ENCODE data around the gene BCAT1. TPM values are rescaled to one million over a fixed set of nuclear protein-coding genes. Genes with fewer than 3 reads are reported as not detected.
A peak's percentile ranks its signal among the peaks of the same experiment; 100 is the strongest.
"Not testable (repeated sequence)": the region's sequence is repeated elsewhere in the genome, so short reads cannot be mapped to it uniquely, and the experiment has no call there.

Gene BCAT1
- total RNA-seq, 1 experiment from 2014 or later: 108 TPM

DNA sequence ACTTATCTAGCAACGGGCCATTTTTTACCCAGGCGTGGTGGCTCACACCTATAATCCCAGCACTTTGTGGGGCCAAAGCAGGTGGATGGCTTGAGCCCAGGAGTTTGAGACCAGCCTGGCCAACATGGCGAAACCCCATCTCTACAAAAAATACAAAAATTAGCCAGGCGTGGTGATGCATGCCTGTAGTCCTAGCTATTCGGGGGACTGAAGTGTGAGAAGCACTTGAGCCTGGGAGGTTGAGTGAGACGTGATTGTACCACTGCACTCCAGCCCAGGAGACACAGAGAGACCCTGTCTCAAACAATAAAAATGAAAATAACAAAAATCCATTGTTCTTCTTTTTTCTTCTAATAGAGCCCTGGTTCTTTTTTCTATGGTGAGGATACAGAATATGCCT, 7.5 kb upstream of the BCAT1 start:
- DNase-seq (ENCODE audit: low read depth): not testable (repeated sequence)

DNA sequence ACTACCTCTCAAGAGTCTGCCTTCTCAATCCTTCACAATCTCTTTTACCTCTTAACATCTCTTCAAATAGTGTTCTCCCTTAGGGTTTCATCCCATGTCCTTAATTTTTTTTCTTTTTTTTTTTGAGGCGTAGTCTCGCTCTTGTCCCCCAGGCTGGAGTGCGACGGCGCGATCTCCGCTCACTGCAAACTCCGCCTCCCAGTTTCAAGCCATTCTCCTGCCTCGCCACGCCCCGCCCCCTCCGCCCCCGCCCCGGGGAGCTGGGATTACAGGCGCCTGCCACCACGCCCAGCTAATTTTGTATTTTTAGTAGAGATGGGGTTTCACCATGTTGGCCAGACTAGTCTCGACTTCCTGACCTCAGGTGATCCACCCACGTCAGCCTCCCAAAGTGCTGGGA, 7.0 kb upstream of the BCAT1 start:
- peak; percentile 41 for DNase-seq (ENCODE audit: low read depth)

DNA sequence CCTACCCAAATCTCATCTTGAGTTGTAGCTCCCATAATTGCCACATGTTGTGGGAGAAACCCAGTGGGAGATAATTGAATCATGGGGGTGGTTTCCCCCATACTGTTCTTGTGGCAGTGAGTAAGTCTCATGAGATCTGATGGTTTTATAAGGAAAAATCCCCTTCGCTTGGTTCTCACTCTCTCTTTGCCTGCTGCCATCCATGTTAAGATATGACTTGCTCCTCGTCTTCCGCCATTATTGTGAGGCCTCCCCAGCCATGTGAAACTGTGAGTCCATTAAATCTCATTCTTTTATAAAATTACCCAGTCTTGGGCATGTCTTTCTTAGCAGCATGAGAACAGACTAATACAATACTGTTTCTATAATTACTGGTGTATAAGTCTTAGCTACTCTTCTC, 6.5 kb upstream of the BCAT1 start:
- no peak for DNase-seq (ENCODE audit: low read depth)

DNA sequence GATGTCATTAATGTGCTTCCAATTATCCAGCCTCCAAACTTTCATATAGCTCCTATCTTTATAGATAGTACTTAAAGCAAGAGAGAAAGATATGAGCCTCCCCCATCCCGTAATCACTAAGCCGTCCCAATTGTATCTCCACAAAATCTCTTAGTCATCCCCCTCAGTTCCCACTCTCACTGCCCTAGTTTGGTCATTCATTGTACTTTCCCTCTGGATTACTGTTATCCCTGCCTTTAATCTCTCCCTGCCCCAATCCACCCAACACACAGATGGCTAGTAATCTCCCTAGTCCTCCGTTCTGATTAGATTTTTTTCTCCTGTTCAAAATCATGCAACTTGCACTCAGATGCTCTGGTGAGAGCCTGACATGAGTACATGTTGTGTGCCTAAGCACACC, 5.4 kb upstream of the BCAT1 start:
- DNase-seq (ENCODE audit: low read depth): no peak

DNA sequence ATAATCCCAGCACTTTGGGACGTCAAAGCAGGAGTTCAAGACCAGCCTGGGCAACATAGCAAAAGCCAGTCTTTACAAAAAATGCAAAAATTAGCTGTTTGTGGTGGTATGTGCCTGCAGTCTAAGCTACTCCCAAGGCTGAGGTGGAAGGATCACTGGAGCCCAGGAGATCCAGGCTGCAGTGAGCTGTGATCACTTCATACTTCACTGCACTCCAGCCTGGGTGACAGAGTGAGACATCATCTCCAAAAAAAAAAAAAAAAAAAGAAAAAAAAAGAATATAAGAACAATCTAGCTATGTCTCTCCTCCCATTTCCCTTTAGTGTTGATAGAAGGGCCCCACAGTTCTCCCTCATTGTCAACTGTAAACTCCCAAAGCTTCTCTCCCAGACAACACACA, 3.5 kb upstream of the BCAT1 start:
- no peak for DNase-seq (ENCODE audit: low read depth)

DNA sequence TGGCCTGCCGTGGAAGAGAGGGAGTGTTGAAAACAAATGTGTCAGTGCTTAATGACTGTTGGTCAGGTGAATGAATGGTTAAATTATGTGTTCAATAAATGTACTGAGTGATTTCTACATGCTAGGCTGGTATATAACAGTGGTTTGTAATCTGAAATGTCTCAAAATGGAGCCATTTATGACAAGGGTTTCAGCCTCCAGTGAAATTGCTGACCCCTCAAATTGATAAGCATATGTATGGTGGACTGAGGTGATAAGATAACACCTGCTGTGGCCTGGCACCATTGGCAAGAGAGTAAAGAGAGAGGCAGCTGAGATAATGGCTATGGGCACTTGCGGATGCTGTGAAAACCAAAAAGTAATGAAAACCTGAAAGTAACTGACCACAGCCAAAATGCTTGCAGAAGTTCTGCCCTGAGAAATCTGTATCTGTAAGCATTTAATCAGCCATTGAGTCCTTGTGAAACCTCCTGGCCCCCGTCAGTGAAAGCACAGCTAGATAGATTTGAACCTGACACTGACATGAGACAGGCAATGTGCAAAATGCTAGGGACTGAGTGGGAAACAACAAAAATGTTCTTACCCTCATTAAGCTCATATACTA, 1.4 kb upstream of the BCAT1 start:
- DNase-seq (ENCODE audit: low read depth): no peak

DNA sequence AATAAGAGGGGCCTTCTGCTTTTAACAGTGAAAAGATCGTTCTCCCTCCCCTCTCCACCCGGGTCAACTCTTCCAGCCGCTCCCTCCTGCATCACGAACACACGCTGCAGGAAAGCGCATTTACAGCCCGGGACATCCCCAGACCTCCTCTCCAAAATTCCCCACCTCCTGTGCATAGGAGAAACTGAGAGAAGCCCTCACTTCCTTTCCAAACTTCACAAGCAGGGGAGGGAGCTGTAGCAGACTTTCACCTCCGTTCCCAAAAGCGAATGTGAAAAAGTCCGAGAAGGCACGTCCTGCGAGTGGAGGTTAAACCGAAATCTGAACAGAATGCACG, 513 bp downstream of the BCAT1 start:
- peak; percentile 58 for DNase-seq (ENCODE audit: low read depth)

DNA sequence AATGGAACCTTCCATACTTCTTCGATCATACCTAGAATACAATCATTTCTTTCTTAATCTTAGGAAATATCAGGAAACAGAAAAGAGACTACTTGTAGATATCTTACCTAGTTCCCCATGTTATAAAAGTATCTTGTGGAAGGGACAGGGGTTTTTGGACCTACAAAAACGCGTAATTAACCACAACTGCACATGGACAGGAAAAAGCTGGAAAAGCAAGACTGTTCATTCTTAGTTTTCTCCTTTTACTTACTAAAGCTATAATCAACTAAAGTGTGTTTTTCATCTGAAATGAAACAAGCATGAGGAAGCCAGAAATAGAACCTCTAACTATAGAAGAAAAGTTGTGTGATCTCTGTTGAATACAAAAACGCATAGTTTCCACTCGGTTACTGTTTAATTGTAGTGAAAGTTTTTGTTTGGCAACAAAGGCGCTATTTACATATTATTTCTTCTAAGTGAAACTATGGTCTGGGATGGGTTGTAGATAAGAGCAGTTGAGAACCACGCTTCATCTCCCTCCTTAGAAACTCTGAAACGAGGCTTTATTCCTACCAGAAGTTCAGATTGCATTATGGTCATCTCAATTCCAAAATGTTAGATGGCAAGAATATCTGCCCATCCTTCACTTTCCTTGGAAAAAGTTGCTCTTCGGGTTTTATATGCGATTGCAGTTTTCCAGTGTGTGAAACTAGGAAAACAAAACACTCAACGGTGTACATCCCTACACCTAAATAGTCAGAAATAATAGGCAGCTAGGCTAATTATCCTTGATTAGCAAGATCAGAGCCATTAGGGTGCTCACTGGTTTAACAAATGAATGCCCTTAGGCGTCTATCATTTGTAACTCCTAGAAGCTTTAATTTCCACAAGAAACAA, 1.1 kb downstream of the BCAT1 start:
- no peak for DNase-seq (ENCODE audit: low read depth)

DNA sequence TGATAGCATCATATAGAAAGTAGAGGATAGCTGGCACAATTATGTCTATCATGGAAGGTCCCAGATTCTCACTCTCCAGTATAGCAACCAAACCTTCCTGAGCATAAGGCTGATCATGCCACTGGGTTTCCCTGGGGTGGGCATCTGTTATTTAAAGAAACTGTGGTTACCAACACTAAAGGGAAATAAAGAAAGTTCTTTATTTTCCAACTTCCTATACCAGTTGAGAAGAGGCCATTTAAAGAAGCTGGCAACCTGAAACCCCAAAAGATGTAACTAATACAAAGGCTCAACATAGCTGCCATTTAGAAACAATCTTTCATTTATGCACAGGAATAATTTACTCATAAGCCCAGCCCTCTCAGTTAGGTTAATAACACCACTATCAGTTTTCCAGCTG, 3.1 kb downstream of the BCAT1 start:
- DNase-seq (ENCODE audit: low read depth): no peak

DNA sequence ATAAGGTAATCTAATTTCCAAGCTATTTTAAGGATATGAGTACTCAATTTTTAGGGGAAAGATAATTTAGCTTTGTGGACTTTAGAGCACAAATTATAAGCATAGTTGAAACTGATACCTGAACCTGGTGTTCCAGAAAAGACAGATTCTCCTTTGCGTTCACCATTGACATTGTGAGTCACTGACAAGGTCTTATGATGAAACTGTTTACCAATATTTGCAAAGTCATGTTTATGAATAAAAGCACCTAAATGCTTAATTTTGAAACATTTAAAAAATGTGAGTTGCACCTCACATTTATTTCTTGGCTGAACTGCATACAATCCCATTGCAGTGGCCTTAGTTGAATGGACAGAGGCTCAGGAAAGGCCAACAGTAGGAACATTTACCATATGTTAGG, 3.9 kb downstream of the BCAT1 start:
- no peak for DNase-seq (ENCODE audit: low read depth)

DNA sequence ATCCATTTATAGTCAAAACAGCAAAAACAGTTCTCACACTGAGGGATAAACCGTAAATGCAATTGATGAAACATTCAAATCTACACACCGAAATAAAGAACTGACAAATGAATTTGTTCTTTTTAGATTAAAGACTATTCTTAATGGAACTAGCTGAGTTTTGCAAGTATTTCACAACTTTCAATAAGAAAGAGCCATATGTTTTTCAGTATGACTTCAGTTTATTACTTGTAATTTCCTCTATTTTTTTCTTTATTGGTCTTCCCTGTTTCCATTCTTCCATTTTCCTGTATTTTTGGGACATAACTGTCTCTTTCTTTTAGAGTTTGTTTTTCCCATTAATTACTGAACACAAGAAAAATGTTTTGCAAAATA, 4.3 kb downstream of the BCAT1 start:
- DNase-seq (ENCODE audit: low read depth): no peak

DNA sequence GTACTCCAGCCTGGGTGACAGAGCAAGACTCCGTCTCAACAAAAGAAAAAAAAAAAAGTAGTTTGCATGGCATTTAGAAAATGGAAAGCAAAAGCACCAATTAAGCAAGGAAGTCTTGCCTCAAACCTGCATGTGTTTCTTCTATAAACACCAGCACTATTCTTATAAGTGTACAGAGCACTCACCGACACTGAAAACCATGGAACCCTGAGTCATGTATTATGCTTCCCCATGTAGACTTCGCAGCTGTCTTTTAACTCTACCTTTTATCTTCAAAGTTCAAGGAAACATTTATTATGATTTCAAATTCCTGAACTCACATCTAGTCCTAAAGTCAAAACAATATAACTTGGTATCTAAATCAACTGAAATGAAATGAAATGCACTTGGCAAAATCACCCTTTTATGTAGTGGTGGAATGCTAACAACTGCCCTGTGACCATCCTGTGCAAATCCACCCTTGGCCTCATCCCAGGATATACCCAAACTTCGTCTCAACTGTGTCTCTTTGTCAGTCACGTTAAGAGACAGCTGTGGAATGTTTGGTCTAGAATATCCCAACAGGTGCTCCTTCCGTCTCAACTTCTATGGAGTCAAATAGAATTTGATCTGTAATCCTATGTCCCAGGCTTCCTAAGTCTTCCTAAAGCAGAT, 4.8 kb downstream of the BCAT1 start:
- DNase-seq (ENCODE audit: low read depth): no peak

DNA sequence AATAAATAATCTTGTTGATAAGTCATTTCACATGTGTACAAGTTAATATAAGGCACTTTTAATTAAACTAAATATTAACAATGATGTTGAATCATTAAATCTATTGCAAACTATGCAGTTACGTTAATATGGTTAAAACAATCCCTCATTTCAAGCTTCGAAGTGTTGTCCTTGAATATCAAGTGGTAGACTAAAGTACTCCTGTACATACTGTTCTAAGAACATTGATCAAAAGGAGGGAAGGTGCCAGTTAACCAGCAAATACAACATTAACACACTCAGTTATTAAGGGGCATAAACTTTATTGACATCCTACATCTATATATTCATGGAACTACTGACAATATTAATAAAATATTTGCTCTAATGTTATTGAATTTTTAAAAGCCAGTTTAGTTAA, 8.7 kb downstream of the BCAT1 start:
- DNase-seq (ENCODE audit: low read depth): no peak

DNA sequence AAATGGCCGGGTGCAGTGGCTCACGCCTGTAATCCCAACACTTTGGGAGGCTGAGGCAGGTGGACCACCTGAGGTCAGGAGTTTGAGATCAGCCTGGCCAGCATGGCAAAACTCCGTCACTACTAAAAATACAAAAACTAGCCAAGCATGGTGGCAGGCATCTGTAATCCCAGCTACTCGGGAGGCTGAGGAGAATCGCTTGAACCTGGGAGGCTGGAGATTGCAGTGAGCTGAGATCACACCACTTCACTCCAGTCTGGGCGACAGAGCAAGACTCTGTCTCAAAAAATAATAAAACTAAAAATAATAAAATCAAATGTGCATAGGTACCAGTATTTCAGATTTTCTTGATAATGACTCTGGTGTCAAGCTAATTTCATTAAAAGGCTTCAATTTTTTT, 9.3 kb downstream of the BCAT1 start:
- DNase-seq (ENCODE audit: low read depth): not testable (repeated sequence)

DNA sequence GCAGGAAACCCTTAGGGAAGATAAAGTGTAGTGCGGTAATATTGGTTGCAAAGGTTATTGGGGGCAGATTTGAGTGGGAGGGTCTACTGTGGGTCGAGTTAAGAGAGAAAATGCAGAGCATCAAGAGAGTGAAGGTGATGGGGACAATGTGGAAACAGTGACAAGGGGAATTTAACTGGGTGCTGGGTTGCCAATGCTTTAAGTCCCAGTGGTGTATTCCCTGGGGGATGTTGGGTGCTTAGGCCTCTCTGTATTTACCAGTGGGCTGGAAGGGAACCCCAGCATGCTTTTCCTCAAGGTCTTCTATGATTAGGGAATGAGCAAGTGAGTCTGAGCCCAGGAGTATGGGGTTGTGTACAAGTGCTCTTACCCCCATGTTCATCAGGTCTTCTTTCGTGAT, 10.6 kb downstream of the BCAT1 start:
- DNase-seq (ENCODE audit: low read depth): no peak

DNA sequence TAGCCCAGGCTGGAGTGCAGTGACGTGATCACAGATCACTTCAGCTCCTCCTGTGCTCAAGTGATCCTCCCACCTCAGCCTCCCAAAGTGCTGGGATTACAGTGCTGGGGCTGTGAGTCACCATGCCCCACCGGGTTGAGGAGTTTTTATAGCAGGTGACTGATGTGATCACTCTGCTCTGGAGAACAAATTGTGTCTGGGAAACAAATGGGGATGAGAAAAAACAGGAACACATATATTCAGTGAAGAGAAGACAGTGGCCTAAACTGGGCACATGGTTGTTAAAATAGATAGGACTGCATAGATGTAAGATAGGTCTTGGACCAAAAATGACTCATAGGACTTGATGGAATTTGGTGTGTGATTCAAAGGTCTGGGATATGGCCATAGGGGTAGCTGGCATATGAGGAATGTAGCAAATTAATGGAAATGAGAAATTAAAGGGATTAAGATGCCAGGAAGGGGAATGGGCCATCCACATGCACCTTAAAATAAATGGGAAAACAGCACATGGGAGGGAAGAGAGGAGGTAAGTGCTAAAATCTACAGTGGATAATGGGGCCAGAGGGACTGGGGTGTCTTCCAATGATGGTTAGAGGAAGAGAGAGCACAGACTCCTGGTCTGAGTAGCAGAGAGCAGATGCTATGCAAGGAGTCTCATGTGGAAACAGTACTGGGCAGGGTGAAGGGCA, 11.2 kb downstream of the BCAT1 start:
- DNase-seq (ENCODE audit: low read depth): peak; percentile 62

DNA sequence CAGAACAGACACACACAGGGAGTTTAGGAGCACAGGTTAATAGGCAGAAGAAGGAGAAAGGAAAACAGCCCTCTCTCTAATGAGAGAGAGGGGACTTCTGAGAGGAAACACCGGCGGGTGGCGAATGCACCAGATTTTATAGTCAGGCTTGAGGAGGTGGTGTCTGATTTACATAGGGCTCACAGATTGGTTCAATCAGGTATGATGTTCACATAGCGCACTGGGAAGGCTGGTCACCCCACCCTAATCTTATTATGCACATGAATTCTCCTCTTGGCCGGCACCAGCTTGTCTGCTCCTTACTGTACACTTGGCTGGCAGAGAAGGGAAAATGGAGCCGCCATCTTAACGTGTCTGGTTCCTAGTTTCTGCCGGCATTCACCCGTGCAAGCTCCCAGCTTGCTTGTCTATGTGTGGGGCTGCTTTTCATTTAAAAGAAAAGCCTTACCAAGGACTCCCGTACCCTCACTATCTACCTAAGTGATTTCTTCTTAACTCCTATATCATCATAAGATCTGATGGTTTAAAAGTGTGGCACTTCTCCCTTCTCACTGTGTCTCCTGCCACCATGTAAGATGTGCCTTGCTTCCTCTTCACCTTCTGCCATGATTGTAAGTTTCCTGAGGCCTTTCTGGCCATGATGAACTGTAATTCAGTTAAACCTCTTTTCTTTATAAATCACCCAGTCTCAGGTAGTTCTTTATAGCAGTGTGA, 15.1 kb downstream of the BCAT1 start:
- no peak for DNase-seq (ENCODE audit: low read depth)

DNA sequence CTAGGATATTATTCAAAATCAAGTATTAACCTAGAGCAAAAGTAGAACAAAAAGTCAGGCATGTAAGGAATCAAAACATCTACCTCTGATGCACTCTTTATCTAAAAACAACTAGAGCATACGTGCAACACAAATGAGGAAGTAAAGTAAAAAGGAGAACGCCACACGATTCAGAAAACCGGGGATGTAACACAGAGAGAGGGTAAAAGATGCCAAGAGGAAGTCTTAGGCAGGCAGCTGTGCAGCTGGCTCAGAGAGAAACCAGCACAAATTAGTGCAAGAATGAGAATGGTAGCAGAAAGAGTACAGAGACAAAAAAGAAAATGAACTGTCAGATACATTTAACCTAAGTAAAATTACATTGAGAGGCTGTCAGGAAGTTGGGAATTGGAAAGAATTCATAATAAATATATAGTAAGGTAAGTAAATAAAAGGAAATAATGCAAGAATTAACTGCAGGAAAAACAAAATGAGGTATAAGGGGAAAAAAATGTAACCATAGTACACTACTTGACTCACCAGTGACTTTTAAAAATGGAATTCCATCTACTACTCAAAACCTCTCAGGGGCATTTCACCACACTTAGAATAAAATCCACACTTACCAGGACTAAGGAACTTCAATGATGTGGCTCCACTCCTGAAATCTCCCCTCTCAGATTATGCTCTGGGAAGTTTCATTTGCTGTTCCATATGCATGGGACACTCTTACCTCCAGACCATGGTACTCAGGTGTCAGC, 17.1 kb downstream of the BCAT1 start:
- no peak for DNase-seq (ENCODE audit: low read depth)

DNA sequence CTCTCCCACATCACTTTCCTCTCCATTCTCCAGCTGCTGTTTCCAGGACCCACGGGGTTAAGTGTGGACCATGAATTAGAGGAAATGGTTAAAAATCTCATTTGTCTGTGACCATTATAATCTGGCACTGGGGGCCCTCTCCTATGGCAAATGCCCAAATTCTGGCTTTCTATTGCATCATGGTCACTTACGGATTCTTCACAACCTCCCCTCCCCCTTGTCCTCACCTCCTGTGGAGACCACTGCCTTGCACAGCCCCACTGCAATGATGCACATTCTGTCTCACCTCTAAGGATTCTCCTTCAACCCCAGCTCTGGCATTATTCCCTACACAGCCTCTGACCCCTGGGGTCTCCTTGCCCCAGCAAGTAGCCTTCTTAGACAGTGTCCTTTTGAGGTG, 18.9 kb downstream of the BCAT1 start:
- no peak for DNase-seq (ENCODE audit: low read depth)

DNA sequence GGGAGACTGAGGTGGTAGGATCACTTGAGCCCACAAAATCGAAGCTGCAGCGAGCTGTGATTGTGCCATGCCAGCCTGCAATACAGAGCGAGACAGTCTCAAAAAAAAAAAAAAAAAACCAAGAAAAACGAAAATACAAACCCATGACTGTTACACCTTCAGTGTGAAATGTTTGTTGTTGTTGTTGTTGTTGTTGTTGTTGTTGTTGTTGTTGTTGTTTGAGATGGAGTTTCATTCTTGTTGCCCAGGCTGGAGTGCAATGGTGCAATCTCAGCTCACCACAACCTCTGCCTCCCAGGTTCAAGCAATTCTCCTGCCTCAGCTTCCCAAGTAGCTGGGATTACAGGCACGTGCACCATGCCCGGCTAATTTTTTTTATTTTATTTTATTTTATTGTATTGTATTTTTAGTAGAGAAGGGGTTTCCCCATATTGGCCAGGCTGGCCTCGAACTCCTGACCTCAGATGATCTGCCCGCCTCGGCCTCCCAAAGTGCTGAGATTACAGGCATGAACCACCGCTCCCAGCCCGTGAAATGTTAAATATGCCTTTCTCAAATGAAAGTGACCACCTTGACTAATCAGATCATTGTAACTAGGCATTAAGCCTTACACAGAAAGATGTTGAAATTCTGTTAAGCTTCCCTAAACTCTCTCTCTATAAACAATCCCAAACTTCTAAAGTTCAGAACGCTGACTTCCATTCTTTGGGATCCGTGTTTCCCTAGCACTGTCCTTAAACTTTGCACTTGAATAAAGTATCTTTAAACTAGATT, 20.2 kb downstream of the BCAT1 start:
- not testable (repeated sequence) for DNase-seq (ENCODE audit: low read depth)

Data from RPMI7951 (cell line).